SK-N-SH (cell line): ENCODE measurements around the gene SLC24A3. TPM values are rescaled to one million over a fixed set of nuclear protein-coding genes. Genes with fewer than 3 reads are reported as not detected.

Experiments used
- CTCF ChIA-PET: fragments of 300-600, 350-600 bp; formaldehyde crosslinking; extraction: SDS; loops from one replicate; lab custom pipeline; 2021; lab: Yijun Ruan, JAX
- POLR2A ChIA-PET: fragments of 350-600 bp; sonication (Branson Sonifier 250); formaldehyde crosslinking; extraction: SDS; loops from one replicate; lab custom pipeline; 2020; ENCODE audit warnings: antibody characterized with exemption, inconsistent platforms; lab: Yijun Ruan, JAX
- DNase-seq: peaks from one replicate; pipeline ENCODE4 v3.0.0; 2012
- H2AFZ ChIP-seq: fragments of 200-600 bp; sonication (generic); 2 replicates; pipeline ENCODE4 v1.8.1; 2016; ENCODE audit warnings: antibody characterized with exemption, mild to moderate bottlenecking, low read depth
- H3F3A ChIP-seq: fragments of 200-600 bp; sonication (generic); replicated peaks from 2 replicates; pipeline ENCODE3; 2016; ENCODE audit warnings: antibody characterized with exemption, mild to moderate bottlenecking; ENCODE audit not compliant: insufficient read depth
- H3K27ac ChIP-seq, 2 experiments: fragments of 200-500 bp in 1 of 2; fragments of 200-600 bp in 1 of 2; sonication (Bioruptor generic) in 1 of 2; sonication (generic), shearing (Covaris generic) in 1 of 2; 2 replicates each; pipeline versions ENCODE4 v1.5.1 to v1.6.1; 2014 to 2016; ENCODE audit warnings: low read depth in 2 of 2, inconsistent platforms in 1 of 2, low read length in 1 of 2, mild to moderate bottlenecking in 1 of 2, mixed read lengths in 1 of 2
- H3K27me3 ChIP-seq: fragments of 200-600 bp; sonication (generic), shearing (Covaris generic); 2 replicates; pipeline ENCODE4 v1.6.1; 2016; ENCODE audit warnings: mixed run types; ENCODE audit not compliant: insufficient read depth
- H3K36me3 ChIP-seq, 2 experiments: fragments of 200-500 bp in 1 of 2; fragments of 200-600 bp in 1 of 2; sonication (Bioruptor generic) in 1 of 2; sonication (generic) in 1 of 2; replicated peaks in 1 of 2; 2 replicates each; pipeline versions ENCODE3 to v1.5.1; 2014 to 2016; ENCODE audit warnings: low read length in 1 of 2, mild to moderate bottlenecking in 1 of 2; ENCODE audit not compliant: insufficient read depth in 2 of 2, control insufficient read depth in 1 of 2
- H3K4me1 ChIP-seq, 2 experiments: fragments of 200-500 bp in 1 of 2; fragments of 200-600 bp in 1 of 2; sonication (Bioruptor generic) in 1 of 2; sonication (generic), shearing (Covaris generic) in 1 of 2; 2 replicates each; pipeline versions ENCODE4 v1.5.1 to v1.6.1; 2014 to 2016; ENCODE audit warnings: low read depth in 1 of 2, low read length in 1 of 2, mixed run types in 1 of 2; ENCODE audit not compliant: insufficient read depth in 2 of 2, control insufficient read depth in 1 of 2
- H3K4me2 ChIP-seq: fragments of 200-600 bp; sonication (generic), shearing (Covaris generic); 2 replicates; pipeline ENCODE4 v1.6.1; 2017; ENCODE audit warnings: mixed run types
- H3K4me3 ChIP-seq, 2 experiments: fragments of 200-500 bp in 1 of 2; fragments of 200-600 bp in 1 of 2; sonication (Bioruptor generic) in 1 of 2; sonication (generic), shearing (Covaris generic) in 1 of 2; 2 replicates each; pipeline versions ENCODE4 v1.5.1 to v1.8.1; 2014 to 2016; ENCODE audit warnings: low read depth in 2 of 2, inconsistent platforms in 1 of 2, low read length in 1 of 2, mild to moderate bottlenecking in 1 of 2, mixed read lengths in 1 of 2, moderate library complexity in 1 of 2
- H3K79me2 ChIP-seq: fragments of 200-600 bp; sonication (generic); 2 replicates; pipeline ENCODE4 v1.8.1; 2017; ENCODE audit warnings: mild to moderate bottlenecking; ENCODE audit not compliant: insufficient read depth
- H3K9ac ChIP-seq: fragments of 200-600 bp; sonication (generic); 2 replicates; pipeline ENCODE4 v1.6.1; 2017; ENCODE audit warnings: mixed run types
- H3K9me2 ChIP-seq: fragments of 200-600 bp; sonication (generic); 2 replicates; pipeline ENCODE4 v1.6.1; 2017; ENCODE audit warnings: mixed run types
- H3K9me3 ChIP-seq: fragments of 200-600 bp; sonication (generic); 2 replicates; pipeline ENCODE4 v1.6.1; 2017; ENCODE audit warnings: mixed run types, mild to moderate bottlenecking, moderate library complexity
- H4K20me1 ChIP-seq: fragments of 200-600 bp; sonication (generic); 2 replicates; pipeline ENCODE4 v1.6.1; 2017; ENCODE audit warnings: mild to moderate bottlenecking, mixed run types; ENCODE audit not compliant: insufficient read depth
- EP300 ChIP-seq, 2 experiments: IDR thresholded peaks; 2 replicates each; pipeline versions ENCODE4 v1.4.0 to v1.6.1; 2012; ENCODE audit warnings: borderline replicate concordance in 1 of 2, low read depth in 1 of 2, low read length in 1 of 2
- EZH2phosphoT487 ChIP-seq: fragments of 200-600 bp; sonication (generic); IDR thresholded peaks from 2 replicates; pipeline ENCODE4 v1.6.1; 2017; ENCODE audit warnings: low read depth, mixed run types, mild to moderate bottlenecking, antibody characterized with exemption, moderate library complexity, borderline replicate concordance
- IRF3 ChIP-seq: fragments of 150-350 bp; IDR thresholded peaks from 2 replicates; pipeline ENCODE4 v1.6.1; 2016; ENCODE audit warnings: mild to moderate bottlenecking, low read depth, low read length
- MEF2A ChIP-seq: IDR thresholded peaks from 2 replicates; pipeline ENCODE4 v1.4.0; 2012; ENCODE audit warnings: low read depth, borderline replicate concordance
- SIN3A ChIP-seq: IDR thresholded peaks from 2 replicates; pipeline ENCODE4 v1.6.1; 2012; ENCODE audit warnings: low read depth, mild to moderate bottlenecking, low read length, moderate library complexity, borderline replicate concordance
- TCF12 ChIP-seq: IDR thresholded peaks from 2 replicates; pipeline ENCODE4 v1.4.0; 2012
- TEAD4 ChIP-seq: IDR thresholded peaks from 2 replicates; pipeline ENCODE4 v1.4.0; 2012; ENCODE audit warnings: mild to moderate bottlenecking, borderline replicate concordance; ENCODE audit not compliant: insufficient read depth
- YY1 ChIP-seq: IDR thresholded peaks from 2 replicates; pipeline ENCODE4 v1.4.0; 2012; ENCODE audit warnings: low read depth, mild to moderate bottlenecking
- WGBS: methylation state at CpG from one replicate; pipeline ENCODE4 v1.1.6; 2017; ENCODE audit warnings: low lambda C conversion rate; 5-methylcytosine and 5-hydroxymethylcytosine counted together
- polyA plus RNA-seq, 3 experiments: library from polyadenylated mRNA; depleted of rRNA; stranded (reverse); fragments of >200 nt; gene quantifications; 2 replicates each; pipeline ENCODE4 v1.2.3, GENCODE V29; 2012
- TF ChIP-seq, protein P1 (sequence below): fragments of 150-350 bp; IDR thresholded peaks from 2 replicates; pipeline ENCODE4 v1.6.1; 2017; ENCODE audit warnings: antibody characterized with exemption, low read length, low read depth, borderline replicate concordance
- TF ChIP-seq, protein P2 (sequence below): fragments of 200-600 bp; sonication (generic); IDR thresholded peaks from 2 replicates; pipeline ENCODE4 v1.6.1; 2017; ENCODE audit warnings: antibody characterized with exemption, mild to moderate bottlenecking, moderate library complexity
- TF ChIP-seq, protein P3 (sequence below): IDR thresholded peaks from 2 replicates; pipeline ENCODE4 v1.6.1; 2012; ENCODE audit warnings: mild to moderate bottlenecking, low read depth, low read length, moderate library complexity

The SLC24A3 gene
- polyA plus RNA-seq, 1 of the 3 experiments (the other 2 are of a cell fraction), result not detected

GRCh38 chr20:19506021-19506420 lies 293.6 kb downstream of the SLC24A3 start:
- POLR2A ChIA-PET, result no interaction called here
- H3K36me3 ChIP-seq, result no peaks in the 10 kb centered on the region
- no peaks in the 10 kb centered on the region for H3K4me1 ChIP-seq
- H3K79me2 ChIP-seq, result no peaks in the 10 kb centered on the region
- no peak overlapping the region for H3K4me2 ChIP-seq
- H3F3A ChIP-seq, result no peaks in the 10 kb centered on the region
- no peak overlapping the region for H3K9ac ChIP-seq
- no peak overlapping the region for H3K27ac ChIP-seq
- WGBS, result 0% methylated on average over 1 of the region's 1 CpG
- no peak for DNase-seq
- no peak overlapping the region for H2AFZ ChIP-seq
- H3K9me2 ChIP-seq, result no peaks in the 10 kb centered on the region
- no peaks in the 10 kb centered on the region for H3K27me3 ChIP-seq
- H4K20me1 ChIP-seq, result no peaks in the 10 kb centered on the region
- H3K4me3 ChIP-seq, result no peak overlapping the region
- no peak for TF ChIP-seq SIN3A
- TF ChIP-seq, protein P1, sequence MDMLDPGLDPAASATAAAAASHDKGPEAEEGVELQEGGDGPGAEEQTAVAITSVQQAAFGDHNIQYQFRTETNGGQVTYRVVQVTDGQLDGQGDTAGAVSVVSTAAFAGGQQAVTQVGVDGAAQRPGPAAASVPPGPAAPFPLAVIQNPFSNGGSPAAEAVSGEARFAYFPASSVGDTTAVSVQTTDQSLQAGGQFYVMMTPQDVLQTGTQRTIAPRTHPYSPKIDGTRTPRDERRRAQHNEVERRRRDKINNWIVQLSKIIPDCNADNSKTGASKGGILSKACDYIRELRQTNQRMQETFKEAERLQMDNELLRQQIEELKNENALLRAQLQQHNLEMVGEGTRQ, result no peak
- TF ChIP-seq, protein P2, sequence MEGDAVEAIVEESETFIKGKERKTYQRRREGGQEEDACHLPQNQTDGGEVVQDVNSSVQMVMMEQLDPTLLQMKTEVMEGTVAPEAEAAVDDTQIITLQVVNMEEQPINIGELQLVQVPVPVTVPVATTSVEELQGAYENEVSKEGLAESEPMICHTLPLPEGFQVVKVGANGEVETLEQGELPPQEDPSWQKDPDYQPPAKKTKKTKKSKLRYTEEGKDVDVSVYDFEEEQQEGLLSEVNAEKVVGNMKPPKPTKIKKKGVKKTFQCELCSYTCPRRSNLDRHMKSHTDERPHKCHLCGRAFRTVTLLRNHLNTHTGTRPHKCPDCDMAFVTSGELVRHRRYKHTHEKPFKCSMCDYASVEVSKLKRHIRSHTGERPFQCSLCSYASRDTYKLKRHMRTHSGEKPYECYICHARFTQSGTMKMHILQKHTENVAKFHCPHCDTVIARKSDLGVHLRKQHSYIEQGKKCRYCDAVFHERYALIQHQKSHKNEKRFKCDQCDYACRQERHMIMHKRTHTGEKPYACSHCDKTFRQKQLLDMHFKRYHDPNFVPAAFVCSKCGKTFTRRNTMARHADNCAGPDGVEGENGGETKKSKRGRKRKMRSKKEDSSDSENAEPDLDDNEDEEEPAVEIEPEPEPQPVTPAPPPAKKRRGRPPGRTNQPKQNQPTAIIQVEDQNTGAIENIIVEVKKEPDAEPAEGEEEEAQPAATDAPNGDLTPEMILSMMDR, result no peak
- TF ChIP-seq YY1, result no peak
- TF ChIP-seq, protein P3, sequence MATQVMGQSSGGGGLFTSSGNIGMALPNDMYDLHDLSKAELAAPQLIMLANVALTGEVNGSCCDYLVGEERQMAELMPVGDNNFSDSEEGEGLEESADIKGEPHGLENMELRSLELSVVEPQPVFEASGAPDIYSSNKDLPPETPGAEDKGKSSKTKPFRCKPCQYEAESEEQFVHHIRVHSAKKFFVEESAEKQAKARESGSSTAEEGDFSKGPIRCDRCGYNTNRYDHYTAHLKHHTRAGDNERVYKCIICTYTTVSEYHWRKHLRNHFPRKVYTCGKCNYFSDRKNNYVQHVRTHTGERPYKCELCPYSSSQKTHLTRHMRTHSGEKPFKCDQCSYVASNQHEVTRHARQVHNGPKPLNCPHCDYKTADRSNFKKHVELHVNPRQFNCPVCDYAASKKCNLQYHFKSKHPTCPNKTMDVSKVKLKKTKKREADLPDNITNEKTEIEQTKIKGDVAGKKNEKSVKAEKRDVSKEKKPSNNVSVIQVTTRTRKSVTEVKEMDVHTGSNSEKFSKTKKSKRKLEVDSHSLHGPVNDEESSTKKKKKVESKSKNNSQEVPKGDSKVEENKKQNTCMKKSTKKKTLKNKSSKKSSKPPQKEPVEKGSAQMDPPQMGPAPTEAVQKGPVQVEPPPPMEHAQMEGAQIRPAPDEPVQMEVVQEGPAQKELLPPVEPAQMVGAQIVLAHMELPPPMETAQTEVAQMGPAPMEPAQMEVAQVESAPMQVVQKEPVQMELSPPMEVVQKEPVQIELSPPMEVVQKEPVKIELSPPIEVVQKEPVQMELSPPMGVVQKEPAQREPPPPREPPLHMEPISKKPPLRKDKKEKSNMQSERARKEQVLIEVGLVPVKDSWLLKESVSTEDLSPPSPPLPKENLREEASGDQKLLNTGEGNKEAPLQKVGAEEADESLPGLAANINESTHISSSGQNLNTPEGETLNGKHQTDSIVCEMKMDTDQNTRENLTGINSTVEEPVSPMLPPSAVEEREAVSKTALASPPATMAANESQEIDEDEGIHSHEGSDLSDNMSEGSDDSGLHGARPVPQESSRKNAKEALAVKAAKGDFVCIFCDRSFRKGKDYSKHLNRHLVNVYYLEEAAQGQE, result no peak
- no peak for TF ChIP-seq EP300 (IDR thresholded peaks at IDR 0.05; ENCODE audit: borderline replicate concordance in 1 of 2, low read depth in 1 of 2, low read length in 1 of 2)
- no peak for TF ChIP-seq MEF2A
- TF ChIP-seq EZH2phosphoT487, result no peak
- no peak for TF ChIP-seq TEAD4
- TF ChIP-seq IRF3, result no peak
- no peak for TF ChIP-seq TCF12
- TF ChIP-seq, all 33 proteins: peak for 0
- CTCF ChIA-PET, result no interaction called here
- no peaks in the 10 kb centered on the region for H3K9me3 ChIP-seq
